ENCODE data around the gene EIF4E2. TPM values are rescaled to one million over a fixed set of nuclear protein-coding genes. Genes with fewer than 3 reads are reported as not detected.

EIF4E2 gene
- total and polyA plus RNA-seq, 2 experiments from 2014 or later, result 76.9 to 122 TPM

DNA sequence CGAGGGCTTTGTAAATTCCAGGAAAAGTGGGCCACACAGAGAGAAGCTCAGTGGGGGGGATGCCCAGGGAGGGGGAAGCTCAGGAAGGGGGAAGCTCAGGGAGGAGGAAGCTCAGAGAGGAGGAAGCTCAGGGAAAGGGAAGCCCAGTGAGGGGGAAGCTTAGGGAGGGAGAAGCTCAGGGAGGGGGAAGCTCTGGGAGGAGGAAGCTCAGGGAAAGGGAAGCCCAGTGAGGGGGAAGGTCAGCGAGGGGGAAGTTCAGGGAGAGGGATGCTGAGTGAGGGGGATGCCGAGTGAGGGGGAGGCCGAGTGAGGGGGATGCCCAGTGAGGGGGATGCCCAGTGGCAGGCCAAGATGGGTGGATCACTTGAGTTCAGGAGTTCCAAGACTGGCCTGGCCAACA lies 11.8 kb upstream of the EIF4E2 start:
- DNase-seq (ENCODE audit: low spot score), result no peak
- no peak for TF ChIP-seq EZH2phosphoT487 (IDR thresholded peaks at IDR 0.05; ENCODE audit: low read depth, severe bottlenecking, unreplicated experiment)
- TF ChIP-seq, protein P1, sequence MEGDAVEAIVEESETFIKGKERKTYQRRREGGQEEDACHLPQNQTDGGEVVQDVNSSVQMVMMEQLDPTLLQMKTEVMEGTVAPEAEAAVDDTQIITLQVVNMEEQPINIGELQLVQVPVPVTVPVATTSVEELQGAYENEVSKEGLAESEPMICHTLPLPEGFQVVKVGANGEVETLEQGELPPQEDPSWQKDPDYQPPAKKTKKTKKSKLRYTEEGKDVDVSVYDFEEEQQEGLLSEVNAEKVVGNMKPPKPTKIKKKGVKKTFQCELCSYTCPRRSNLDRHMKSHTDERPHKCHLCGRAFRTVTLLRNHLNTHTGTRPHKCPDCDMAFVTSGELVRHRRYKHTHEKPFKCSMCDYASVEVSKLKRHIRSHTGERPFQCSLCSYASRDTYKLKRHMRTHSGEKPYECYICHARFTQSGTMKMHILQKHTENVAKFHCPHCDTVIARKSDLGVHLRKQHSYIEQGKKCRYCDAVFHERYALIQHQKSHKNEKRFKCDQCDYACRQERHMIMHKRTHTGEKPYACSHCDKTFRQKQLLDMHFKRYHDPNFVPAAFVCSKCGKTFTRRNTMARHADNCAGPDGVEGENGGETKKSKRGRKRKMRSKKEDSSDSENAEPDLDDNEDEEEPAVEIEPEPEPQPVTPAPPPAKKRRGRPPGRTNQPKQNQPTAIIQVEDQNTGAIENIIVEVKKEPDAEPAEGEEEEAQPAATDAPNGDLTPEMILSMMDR (IDR thresholded peaks at IDR 0.05; ENCODE audit: poor library complexity), result no peak
- WGBS (ENCODE audit: low lambda C conversion rate, missing lambda C conversion rate), result 40% methylated on average over 1 of the region's 4 CpGs
- Histone ChIP-seq H3K27ac (no peak overlapping the region), H3K4me3 (no peak overlapping the region), H3K4me2 (no peak overlapping the region), H3K79me2 (no peaks in the 10 kb centered on the region), H3K27me3 (no peaks in the 10 kb centered on the region), H3K9me3 (ENCODE audit: low read depth) (no peaks in the 10 kb centered on the region), H3K9me2 (replicated peaks; ENCODE audit: insufficient read depth) (no peaks in the 10 kb centered on the region), H4K20me1 (ENCODE audit: insufficient read depth, poor library complexity, severe bottlenecking) (no peaks in the 10 kb centered on the region), H2AFZ (no peak overlapping the region), H3K4me1 (ENCODE audit: insufficient read depth) (no peaks in the 10 kb centered on the region), H3K36me3 (replicated peaks; ENCODE audit: insufficient read depth, low read depth) (no peaks in the 10 kb centered on the region)

DNA sequence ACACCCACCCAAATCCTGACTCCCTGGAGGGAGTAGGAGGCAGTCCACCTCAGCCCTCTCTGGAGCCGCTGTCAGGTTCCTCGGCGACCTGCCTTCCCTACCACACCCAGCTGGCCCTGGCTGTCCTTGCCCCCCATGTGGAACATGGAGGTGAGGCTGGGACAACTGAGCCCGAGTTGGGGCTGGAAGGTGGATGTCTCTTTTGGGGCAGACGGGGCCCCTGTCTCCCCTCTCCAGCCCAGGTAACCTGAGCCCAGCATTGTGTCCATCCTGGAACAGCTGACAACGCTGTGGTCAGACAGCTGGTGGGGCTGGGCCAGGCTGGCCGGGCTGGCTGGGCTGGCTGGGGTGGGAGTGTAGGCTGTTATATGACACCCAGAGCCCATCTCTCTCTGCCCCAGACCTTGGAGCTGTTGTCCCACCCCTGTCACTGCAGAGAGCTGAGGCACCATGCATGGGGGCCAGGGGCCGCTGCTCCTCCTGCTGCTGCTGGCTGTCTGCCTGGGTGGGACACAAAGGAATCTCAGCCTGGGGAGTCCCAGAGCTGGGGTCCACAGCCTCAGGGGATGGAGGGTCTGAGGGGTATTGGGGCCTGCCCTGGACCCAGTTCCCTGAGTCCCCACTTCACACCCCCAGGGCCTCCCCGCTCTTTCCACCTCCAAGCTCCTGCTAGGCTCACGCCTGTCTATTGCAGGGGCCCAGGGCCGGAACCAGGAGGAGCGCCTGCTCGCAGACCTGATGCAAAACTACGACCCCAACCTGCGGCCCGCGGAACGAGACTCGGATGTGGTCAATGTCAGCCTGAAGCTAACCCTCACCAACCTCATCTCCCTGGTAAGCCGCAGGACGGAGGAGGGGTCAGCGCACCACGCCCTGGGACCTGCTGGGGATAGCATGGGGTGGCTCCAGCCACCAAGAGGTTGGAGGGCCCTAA lies 10.9 kb upstream of the EIF4E2 start, which contains the start of gene CHRNG:
Gene CHRNG, plus strand, starts transcription at position 395 of the 934 bp plus-strand sequence. Its CDS starts 56 bp downstream, at position 451.
- H3K4me1 ChIP-seq (ENCODE audit: insufficient read depth), result no peaks in the 10 kb centered on the region
- H3K27me3 ChIP-seq, result no peaks in the 10 kb centered on the region
- peak; percentile 4 for DNase-seq (ENCODE audit: low spot score)
- 81% methylated on average over 21 of the region's 23 CpGs for WGBS (ENCODE audit: low lambda C conversion rate, missing lambda C conversion rate)
- no peak for TF ChIP-seq EZH2 (IDR thresholded peaks at IDR 0.05; ENCODE audit: borderline replicate concordance)
- TF ChIP-seq, protein P1 (IDR thresholded peaks at IDR 0.05; ENCODE audit: poor library complexity), result no peak
- TF ChIP-seq EZH2phosphoT487 (IDR thresholded peaks at IDR 0.05; ENCODE audit: low read depth, severe bottlenecking, unreplicated experiment), result no peak
- no peaks in the 10 kb centered on the region for H4K20me1 ChIP-seq (ENCODE audit: insufficient read depth, poor library complexity, severe bottlenecking)
- no peaks in the 10 kb centered on the region for H3K9me3 ChIP-seq (ENCODE audit: low read depth)
- H3K36me3 ChIP-seq (replicated peaks; ENCODE audit: insufficient read depth, low read depth), result no peaks in the 10 kb centered on the region
- H3K4me2 ChIP-seq, result no peak within 1 kb of the TSS
- H3K27ac ChIP-seq, result no peak within 1 kb of the TSS
- no peaks in the 10 kb centered on the region for H3K9me2 ChIP-seq (replicated peaks; ENCODE audit: insufficient read depth)
- no peak within 1 kb of the TSS for H3K4me3 ChIP-seq
- H3K79me2 ChIP-seq, result no peaks in the 10 kb centered on the region
- no peak within 1 kb of the TSS for H2AFZ ChIP-seq

- TF ChIP-seq EZH2 (IDR thresholded peaks at IDR 0.05; ENCODE audit: borderline replicate concordance), result no peak
- TF ChIP-seq EZH2phosphoT487 (IDR thresholded peaks at IDR 0.05; ENCODE audit: low read depth, severe bottlenecking, unreplicated experiment), result no peak
- TF ChIP-seq, protein P1 (IDR thresholded peaks at IDR 0.05; ENCODE audit: poor library complexity), result no peak
- 94% methylated on average over 17 of the region's 17 CpGs for WGBS (ENCODE audit: low lambda C conversion rate, missing lambda C conversion rate)
- H3K4me1 ChIP-seq (ENCODE audit: insufficient read depth), result no peaks in the 10 kb centered on the region
- no peak overlapping the region for H3K4me3 ChIP-seq
- H3K9me2 ChIP-seq (replicated peaks; ENCODE audit: insufficient read depth), result no peaks in the 10 kb centered on the region
- no peak overlapping the region for H3K27ac ChIP-seq
- H2AFZ ChIP-seq, result no peak overlapping the region
- no peaks in the 10 kb centered on the region for H4K20me1 ChIP-seq (ENCODE audit: insufficient read depth, poor library complexity, severe bottlenecking)
- H3K79me2 ChIP-seq, result no peaks in the 10 kb centered on the region
- no peaks in the 10 kb centered on the region for H3K36me3 ChIP-seq (replicated peaks; ENCODE audit: insufficient read depth, low read depth)
- H3K9me3 ChIP-seq (ENCODE audit: low read depth), result no peaks in the 10 kb centered on the region
- no peaks in the 10 kb centered on the region for H3K27me3 ChIP-seq
- no peak overlapping the region for H3K4me2 ChIP-seq
- DNase-seq (ENCODE audit: low spot score), result no peak
Observed at GRCh38 chr2:232540441-232541041, 9.9 kb upstream of the EIF4E2 start.

Data from hepatocyte (in vitro differentiated cells).